ENCODE measurements around the gene SH3BGR. TPM values are rescaled to one million over a fixed set of nuclear protein-coding genes. Genes with fewer than 3 reads are reported as not detected.

The SH3BGR gene
- total and polyA plus RNA-seq, 12 donors: 87.8 to 243 (median 144) TPM

- peak in 4 of 8 donors; percentile 11 to 35 (median 22) for ATAC-seq
Measured at GRCh38 chr21:39452970-39453342, 1.2 kb downstream of the SH3BGR start.

GRCh38 chr21:39453571-39454179 lies 1.9 kb downstream of the SH3BGR start:
- Histone ChIP-seq H3K9me3 (no peaks in the 10 kb centered on the region), H3K27ac (peak overlapping the region in 7 of 10 donors; percentile 78 to 95 (median 89)), H3K36me3 (no peaks in the 10 kb centered on the region), H3K4me3 (peak overlapping the region in 8 of 10 donors; percentile 3 to 60 (median 48)), H3K4me1 (peaks cover 0 to 42% (median 13%) of the 10 kb centered on the region in 9 donors), H3K27me3 (no peaks in the 10 kb centered on the region)
- intact Hi-C loops (cut with DNase I): loop anchor here in 1 of 10 donors (10.0 kb wide), 1 partner anchor 61 kb away; no protein-coding TSS in a partner anchor
- ATAC-seq: no peak
- WGBS, 2 donors: 68 to 77% methylated on average over 4 of the region's 4 CpGs
- no peak for TF ChIP-seq CTCF (IDR thresholded peaks at IDR 0.05)
- no peak for DNase-seq

More at GRCh38 chr21:39452970-39453342, 1.2 kb downstream of the SH3BGR start:
- no peak for TF ChIP-seq CTCF (IDR thresholded peaks at IDR 0.05)
- Histone ChIP-seq H3K27ac (peak overlapping the region; percentile 17 to 95 (median 86)), H3K36me3 (no peaks in the 10 kb centered on the region), H3K4me1 (peaks cover 0 to 42% (median 13%) of the 10 kb centered on the region in 9 donors), H3K27me3 (no peaks in the 10 kb centered on the region), H3K4me3 (peak overlapping the region in 9 of 10 donors; percentile 3 to 60 (median 47)), H3K9me3 (peaks cover 0 to 1% (median 0%) of the 10 kb centered on the region in 11 donors)
- no peak for DNase-seq
- intact Hi-C loops (cut with DNase I): loop anchor here in 1 of 10 donors (10.0 kb wide), 1 partner anchor 62 kb away; no protein-coding TSS in a partner anchor
- 43 to 53% methylated on average over 6 of the region's 6 CpGs for WGBS, 2 donors

- peaks cover 0 to 41% (median 13%) of the 10 kb centered on the region in 9 donors for H3K4me1 ChIP-seq
- intact Hi-C loops (cut with DNase I): loop anchor here in 1 of 10 donors (10.0 kb wide), 1 partner anchor 60 kb away; no protein-coding TSS in a partner anchor
- no peaks in the 10 kb centered on the region for H3K27me3 ChIP-seq
- peak overlapping the region in 4 of 10 donors; percentile 6 to 60 (median 33) for H3K4me3 ChIP-seq
- peak in 1 of 2 donors; percentile 35 for DNase-seq
- H3K36me3 ChIP-seq: no peaks in the 10 kb centered on the region
- peak in 7 of 8 donors; percentile 16 to 66 (median 52) for ATAC-seq
- TF ChIP-seq CTCF (IDR thresholded peaks at IDR 0.05): no peak
- peak overlapping the region in 4 of 10 donors; percentile 42 to 95 (median 76) for H3K27ac ChIP-seq
- WGBS, 2 donors: 32 to 46% methylated on average over 6 of the region's 6 CpGs
- no peaks in the 10 kb centered on the region for H3K9me3 ChIP-seq
Measured at GRCh38 chr21:39454949-39455668, 3.3 kb downstream of the SH3BGR start.

DNA sequence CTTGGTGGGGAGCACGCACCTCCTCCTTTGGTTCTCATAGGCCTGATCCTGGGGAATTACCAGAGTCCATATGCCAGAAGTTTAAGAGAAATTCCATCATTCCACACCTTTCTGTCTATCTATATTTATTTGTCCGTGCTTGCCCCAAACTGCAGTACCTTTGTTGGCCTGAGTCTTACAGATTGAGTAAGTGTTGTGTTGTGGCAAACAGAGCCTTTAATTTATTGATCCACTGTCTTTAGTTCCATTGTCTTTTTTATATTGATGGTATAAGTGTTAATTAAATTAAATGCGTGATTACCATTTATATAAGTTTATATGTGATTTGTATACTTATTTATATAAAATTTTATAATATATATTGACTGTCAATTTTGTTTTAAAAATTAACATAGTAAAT lies 4.9 kb downstream of the SH3BGR start:
- Histone ChIP-seq H3K9me3 (no peaks in the 10 kb centered on the region), H3K4me1 (peaks cover 0 to 28% (median 10%) of the 10 kb centered on the region in 9 donors), H3K27ac (no peak overlapping the region), H3K27me3 (no peaks in the 10 kb centered on the region), H3K36me3 (no peaks in the 10 kb centered on the region), H3K4me3 (peak overlapping the region in 1 of 10 donors; percentile 50)
- ATAC-seq (no peak), DNase-seq (no peak)
- intact Hi-C loops (cut with DNase I): loop anchor here in 1 of 10 donors (10.0 kb wide), 1 partner anchor 58 kb away; no protein-coding TSS in a partner anchor
- TF ChIP-seq CTCF (IDR thresholded peaks at IDR 0.05): peak in 4 of 9 donors; percentile 11 to 42 (median 14)
- 71 to 83% methylated on average over 3 of the region's 3 CpGs for WGBS, 2 donors

Measured in heart right ventricle (tissue), 16 donors.